ENCODE results near the gene RETREG1.

Gene RETREG1

GRCh38 chr5:16467363-16468219, 149.2 kb downstream of the RETREG1 start:
- H3K4me3 ChIP-seq (ENCODE audit: low read depth, low read length), result peak overlapping the region; percentile 88
- no peak for TF ChIP-seq CTCF (IDR thresholded peaks at IDR 0.05; ENCODE audit: borderline replicate concordance, insufficient read depth, low read depth, low read length)

GRCh38 chr5:16465544-16466432, 151.0 kb downstream of the RETREG1 start, which contains the start of gene ZNF622:
TSS of gene ZNF622 (minus strand) at chr5:16465800. CDS start at chr5:16465665, 135 bp downstream.
- no peak for TF ChIP-seq CTCF (IDR thresholded peaks at IDR 0.05; ENCODE audit: borderline replicate concordance, insufficient read depth, low read depth, low read length)
- H3K4me3 ChIP-seq (ENCODE audit: low read depth, low read length), result peak within 1 kb of the TSS; percentile 88

DNA sequence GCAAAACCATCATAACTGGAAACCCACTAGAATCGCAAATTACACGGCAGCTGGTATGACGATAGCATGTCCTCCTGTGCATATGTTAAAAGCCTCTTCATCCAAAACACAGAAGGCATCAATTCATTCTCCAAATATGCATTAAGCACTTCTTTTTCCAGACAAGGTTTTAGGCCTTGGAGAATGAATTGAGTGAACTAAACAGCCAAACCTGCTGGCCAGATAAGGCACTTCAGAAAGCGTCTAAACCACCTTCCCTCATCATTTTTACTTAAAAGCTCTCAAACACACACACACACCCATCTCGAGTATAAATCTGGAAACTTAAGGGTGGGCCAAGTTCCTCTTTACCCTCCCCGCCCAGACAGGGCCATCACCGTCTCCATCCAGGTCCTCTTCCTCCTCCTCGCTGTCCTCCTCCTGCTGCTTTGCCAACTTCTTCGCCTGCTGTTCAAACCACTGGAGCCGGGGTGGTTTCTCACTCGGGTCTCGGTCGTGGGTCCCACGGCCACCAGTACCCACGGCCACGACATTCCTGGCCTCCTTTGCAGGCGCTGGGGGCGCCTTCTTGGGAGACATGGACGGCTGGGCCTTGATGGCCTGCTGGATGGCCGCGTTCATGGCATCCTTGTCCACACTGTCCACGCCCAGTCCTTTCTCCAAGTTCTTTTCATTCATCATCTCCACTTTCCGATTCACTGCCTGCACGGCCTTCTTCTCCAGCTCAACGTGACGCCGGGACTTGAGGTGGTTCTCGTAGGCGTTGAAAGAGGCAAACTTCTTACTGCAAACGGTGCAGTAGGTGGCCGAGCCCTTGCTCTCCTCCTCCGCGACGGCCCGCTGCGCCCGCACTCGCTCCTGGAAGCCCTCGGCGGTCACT, 151.9 kb downstream of the RETREG1 start:
- 0 out of 2 replicates have a peak, but pooled peaks have one; percentile 0 for TF ChIP-seq CTCF (IDR thresholded peaks at IDR 0.05; ENCODE audit: borderline replicate concordance, insufficient read depth, low read depth, low read length)
- H3K4me3 ChIP-seq (ENCODE audit: low read depth, low read length), result peak overlapping the region; percentile 88

DNA sequence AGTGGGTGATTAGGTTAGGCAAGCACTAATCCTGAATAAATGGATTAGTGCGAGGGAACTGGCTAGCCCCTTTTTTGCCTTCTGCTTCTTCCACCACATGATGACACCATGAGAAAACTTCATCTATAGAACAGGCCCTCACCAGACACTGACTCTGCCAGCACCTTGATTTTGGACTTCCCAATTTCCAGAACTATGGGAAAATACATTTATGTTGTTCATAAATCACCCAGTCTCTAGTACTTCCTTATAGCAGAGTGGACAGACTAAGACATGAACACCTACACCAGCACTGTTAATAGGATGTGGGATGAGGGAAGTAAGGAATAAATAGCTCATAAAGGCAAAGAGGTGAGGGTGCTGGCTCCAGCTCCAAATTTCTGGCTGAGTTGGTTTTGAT, 152.6 kb downstream of the RETREG1 start:
- H3K4me3 ChIP-seq (ENCODE audit: low read depth, low read length), result peak overlapping the region; percentile 88

GRCh38 chr5:16461782-16462181, 155.0 kb downstream of the RETREG1 start:
- H3K4me3 ChIP-seq (ENCODE audit: low read depth, low read length), result no peak overlapping the region
- TF ChIP-seq CTCF (IDR thresholded peaks at IDR 0.05; ENCODE audit: borderline replicate concordance, insufficient read depth, low read depth, low read length), result no peak

More for the DNA sequence above, 152.6 kb downstream of the RETREG1 start:
- no peak for TF ChIP-seq CTCF (IDR thresholded peaks at IDR 0.05; ENCODE audit: borderline replicate concordance, insufficient read depth, low read depth, low read length)

GRCh38 chr5:16461026-16461425, 155.8 kb downstream of the RETREG1 start:
- H3K4me3 ChIP-seq (ENCODE audit: low read depth, low read length), result no peak overlapping the region
- no peak for TF ChIP-seq CTCF (IDR thresholded peaks at IDR 0.05; ENCODE audit: borderline replicate concordance, insufficient read depth, low read depth, low read length)
